LNCaP clone FGC (cell line): ENCODE results near the gene TMED1.
A peak's percentile ranks its signal among the peaks of the same experiment; 100 is the strongest.
"Not testable (repeated sequence)": the region's sequence is repeated elsewhere in the genome, so short reads cannot be mapped to it uniquely, and the experiment has no call there.

Experiments
- DNase-seq: peaks from one replicate; pipeline ENCODE4 v3.0.0-alpha.2; 2011; ENCODE audit warnings: low read depth
- H3K4me3 ChIP-seq: 2 replicates; pipeline ENCODE4 v1.5.1; 2011; ENCODE audit warnings: mild to moderate bottlenecking, low read depth, low read length, control low read depth
- CTCF ChIP-seq: IDR thresholded peaks from 2 replicates; pipeline ENCODE4 v1.5.1; 2012; ENCODE audit warnings: mild to moderate bottlenecking; ENCODE audit not compliant: control insufficient read depth, insufficient read depth; ENCODE audit errors: extremely low read depth

TMED1 gene

GRCh38 chr19:10858204-10858828 is 22.3 kb upstream of the TMED1 start:
- peak; percentile 44 for TF ChIP-seq CTCF
- no peak for DNase-seq
- no peak overlapping the region for H3K4me3 ChIP-seq

DNA sequence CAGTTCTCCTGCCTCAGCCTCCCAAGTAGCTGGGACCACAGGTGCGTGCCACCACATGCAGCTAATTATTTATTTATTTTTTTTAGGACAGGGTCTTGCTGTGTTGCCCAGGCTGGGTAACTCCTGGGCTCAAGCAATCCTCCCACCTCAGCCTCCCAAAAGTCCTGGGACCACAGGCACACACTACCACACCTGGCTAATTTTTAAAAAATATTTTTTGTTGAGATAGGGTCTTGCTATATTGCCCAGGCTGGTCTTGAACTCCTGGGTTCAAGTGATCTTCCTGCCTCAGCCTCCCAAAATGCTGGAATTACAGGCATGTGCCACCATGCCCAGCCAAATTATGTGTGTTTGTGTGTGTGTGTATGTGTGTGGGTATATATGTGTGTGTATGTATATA is 20.9 kb upstream of the TMED1 start:
- DNase-seq, H3K4me3 ChIP-seq: not testable (repeated sequence)

- no peak overlapping the region for H3K4me3 ChIP-seq
- peak; percentile 16; the same call in 1 of the 2 replicates for TF ChIP-seq CTCF
- DNase-seq, result no peak
Observed at GRCh38 chr19:10855879-10856522, 20.0 kb upstream of the TMED1 start.

GRCh38 chr19:10854350-10855089 is 18.5 kb upstream of the TMED1 start:
- TF ChIP-seq CTCF, result no peak
- no peak overlapping the region for H3K4me3 ChIP-seq
- DNase-seq, result no peak

DNA sequence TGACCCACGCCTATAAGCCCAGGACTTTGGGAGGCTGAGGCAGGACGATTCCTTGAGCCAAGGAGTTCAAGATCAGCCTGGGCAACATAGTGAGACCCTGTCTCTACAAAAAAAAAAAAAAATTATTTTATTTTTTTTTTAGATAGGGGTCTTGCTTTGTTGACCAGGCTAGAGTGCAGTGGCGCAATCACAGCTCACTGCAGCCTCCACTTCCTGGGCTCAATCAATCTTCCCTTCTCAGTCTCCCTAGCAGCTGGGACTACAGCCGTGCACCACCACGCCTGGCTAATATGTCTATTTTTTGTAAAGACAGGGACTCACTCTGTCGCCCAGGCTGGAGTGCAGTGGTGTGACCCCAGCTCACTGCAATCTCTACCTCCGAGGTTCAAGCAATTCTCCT is 16.9 kb upstream of the TMED1 start:
- H3K4me3 ChIP-seq, result no peak overlapping the region
- DNase-seq, result no peak
- no peak for TF ChIP-seq CTCF

- no peak for TF ChIP-seq CTCF
- no peak for DNase-seq
- H3K4me3 ChIP-seq, result no peak overlapping the region
Observed at GRCh38 chr19:10852098-10852800, 16.2 kb upstream of the TMED1 start.

DNA sequence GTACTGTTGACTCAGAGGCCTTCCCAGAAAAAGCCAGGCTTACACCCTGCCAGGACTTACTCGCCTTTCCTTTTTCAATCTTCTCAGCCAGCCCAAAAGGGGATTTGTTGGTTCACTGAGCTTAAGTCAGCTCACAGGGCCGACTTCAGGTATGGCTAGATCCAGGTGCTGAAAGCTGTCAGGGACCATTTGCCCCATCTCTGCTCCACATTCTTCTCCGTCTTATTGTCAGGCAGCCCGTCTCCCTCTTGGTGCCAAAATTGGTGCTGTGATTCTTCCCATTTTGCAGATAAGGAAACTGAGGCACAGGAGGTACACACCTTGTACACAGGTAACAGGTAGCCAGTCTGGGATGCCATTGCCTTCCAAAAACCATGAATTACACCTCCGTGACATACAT is 14.6 kb upstream of the TMED1 start:
- H3K4me3 ChIP-seq, result no peak overlapping the region
- no peak for DNase-seq
- no peak for TF ChIP-seq CTCF
